Stimulated activated CD4-positive, alpha-beta T cell treated with anti-CD3 and anti-CD28 coated beads, TNF-alpha, amount 100 ng/mL, for 48 hours (primary cell): ENCODE data around the gene NOP9.
A peak's percentile ranks its signal among the peaks of the same experiment; 100 is the strongest.

Experiments used
- DNase-seq, 3 donors: peaks; one replicate each; pipeline ENCODE4 v3.0.0-alpha.2; 2020; ENCODE audit warnings: low read depth in 3 of 3

Gene NOP9

GRCh38 chr14:24280797-24281460 is 18.7 kb upstream of the NOP9 start:
- no peak for DNase-seq

GRCh38 chr14:24281636-24282035 is 18.0 kb upstream of the NOP9 start:
- DNase-seq, result no peak

DNA sequence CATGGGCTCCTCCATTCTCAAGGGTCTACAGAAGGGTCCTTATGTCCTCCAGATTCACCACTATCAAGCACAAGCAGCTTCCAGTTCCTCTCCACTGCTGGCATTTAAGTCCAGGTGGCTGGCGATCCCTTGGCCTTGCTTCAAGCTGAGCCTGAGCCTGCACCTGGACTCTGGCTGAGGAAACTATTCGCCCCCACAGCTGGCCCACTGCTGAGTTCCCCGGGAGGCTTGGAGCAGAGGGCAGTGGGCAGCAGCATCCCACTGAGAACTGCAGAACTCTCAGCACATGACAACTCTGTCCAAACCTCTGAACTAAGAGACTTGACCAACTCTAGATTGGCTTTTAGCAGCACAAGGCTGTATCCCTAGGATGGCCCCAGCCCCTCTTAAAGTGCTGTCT is 16.9 kb upstream of the NOP9 start:
- DNase-seq, result no peak

DNA sequence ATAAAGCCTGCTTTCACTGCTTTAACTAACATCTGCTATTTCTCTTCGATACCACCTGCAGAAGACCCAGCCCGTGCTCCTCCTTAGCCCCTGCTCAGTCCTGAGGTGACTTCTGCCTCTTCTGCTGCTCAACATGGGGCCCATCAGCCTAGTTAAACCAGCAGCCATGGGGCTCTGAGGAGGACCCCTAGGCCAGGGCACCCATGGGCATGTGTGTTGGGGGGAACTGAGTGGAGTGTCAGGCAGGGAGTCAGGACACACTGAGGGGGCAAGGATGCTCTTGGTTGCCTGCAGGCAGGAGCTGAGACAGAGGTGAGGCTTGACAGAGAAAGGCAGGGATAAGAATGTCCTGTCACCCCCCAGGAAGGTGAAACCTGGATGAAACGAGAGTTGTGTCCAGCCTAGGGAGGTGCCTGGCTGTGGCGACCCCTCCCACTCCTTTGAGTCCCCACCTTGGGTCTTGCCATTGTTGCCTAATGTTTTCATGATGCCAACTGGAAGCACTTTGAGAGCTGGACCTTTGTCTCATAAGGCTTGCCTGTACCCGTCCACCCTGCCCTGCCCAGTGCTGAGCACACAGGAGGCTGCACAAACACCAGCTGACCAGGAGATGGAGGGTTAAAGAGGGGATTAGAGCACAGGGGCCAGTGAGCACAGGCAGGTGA is 15.7 kb upstream of the NOP9 start:
- DNase-seq, result no peak

- DNase-seq, result no peak
Measured at GRCh38 chr14:24284501-24285035, 15.1 kb upstream of the NOP9 start.

- DNase-seq, result no peak
Measured at GRCh38 chr14:24285351-24285750, 14.3 kb upstream of the NOP9 start.

GRCh38 chr14:24286996-24287395 is 12.7 kb upstream of the NOP9 start:
- DNase-seq, result no peak

GRCh38 chr14:24289649-24290280 is 9.9 kb upstream of the NOP9 start:
- DNase-seq, result peak; percentile 46 to 76 (median 51)

- DNase-seq, result no peak
Measured at GRCh38 chr14:24290746-24291145, 8.9 kb upstream of the NOP9 start.

GRCh38 chr14:24291446-24292117 is 8.1 kb upstream of the NOP9 start:
- no peak for DNase-seq

DNA sequence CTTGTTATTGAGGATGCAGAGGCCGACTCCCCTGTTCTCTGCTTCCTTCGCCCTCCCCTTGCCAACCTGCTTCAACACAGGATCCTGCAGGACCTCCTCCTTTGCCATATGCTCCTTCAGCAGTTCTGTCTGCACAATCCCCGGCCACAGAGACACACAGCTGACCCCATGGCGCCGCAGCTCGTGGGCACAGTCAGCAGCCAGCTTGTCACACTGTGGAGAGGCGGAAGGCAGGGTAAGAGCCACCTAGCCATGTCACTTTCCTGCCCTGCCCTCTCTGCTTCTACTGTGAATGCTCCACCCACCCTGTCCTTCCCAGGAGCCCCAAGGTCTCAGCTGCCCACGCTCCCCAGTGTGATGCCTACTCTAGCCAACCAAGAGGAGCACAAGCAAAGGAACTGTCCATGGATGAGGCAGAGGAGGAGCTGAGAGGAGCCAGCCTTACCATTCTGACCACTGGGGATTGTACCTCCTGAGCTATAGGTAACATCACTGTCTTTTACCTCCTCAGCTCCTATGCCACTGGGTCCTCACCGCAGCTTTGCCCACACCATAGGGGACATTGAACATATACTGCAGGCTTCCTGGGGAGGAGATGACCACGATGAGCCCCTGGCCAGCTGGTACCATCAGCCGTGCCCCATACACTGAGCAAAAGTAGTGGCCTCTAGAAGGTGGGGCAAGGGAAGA is 7.4 kb upstream of the NOP9 start:
- DNase-seq, result no peak

DNA sequence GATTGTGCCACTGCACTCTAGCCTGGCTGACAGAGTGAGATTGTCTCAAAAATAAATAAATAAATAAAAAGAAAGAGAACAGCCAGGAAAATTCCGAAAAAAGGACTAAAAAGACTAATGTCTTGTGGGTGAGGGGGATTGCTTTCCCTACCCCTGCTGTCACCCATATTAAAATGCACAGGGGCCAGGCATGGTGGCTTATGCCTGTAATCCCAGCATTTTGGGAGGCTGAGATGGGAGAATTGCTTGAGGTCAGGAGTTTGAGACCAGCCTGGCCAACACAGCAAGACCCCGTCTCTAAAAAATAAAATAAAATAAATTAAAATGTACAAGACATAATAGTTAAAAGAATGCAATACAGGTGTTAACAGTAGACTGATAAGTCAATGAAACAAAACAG is 6.1 kb upstream of the NOP9 start:
- DNase-seq, result no peak

DNA sequence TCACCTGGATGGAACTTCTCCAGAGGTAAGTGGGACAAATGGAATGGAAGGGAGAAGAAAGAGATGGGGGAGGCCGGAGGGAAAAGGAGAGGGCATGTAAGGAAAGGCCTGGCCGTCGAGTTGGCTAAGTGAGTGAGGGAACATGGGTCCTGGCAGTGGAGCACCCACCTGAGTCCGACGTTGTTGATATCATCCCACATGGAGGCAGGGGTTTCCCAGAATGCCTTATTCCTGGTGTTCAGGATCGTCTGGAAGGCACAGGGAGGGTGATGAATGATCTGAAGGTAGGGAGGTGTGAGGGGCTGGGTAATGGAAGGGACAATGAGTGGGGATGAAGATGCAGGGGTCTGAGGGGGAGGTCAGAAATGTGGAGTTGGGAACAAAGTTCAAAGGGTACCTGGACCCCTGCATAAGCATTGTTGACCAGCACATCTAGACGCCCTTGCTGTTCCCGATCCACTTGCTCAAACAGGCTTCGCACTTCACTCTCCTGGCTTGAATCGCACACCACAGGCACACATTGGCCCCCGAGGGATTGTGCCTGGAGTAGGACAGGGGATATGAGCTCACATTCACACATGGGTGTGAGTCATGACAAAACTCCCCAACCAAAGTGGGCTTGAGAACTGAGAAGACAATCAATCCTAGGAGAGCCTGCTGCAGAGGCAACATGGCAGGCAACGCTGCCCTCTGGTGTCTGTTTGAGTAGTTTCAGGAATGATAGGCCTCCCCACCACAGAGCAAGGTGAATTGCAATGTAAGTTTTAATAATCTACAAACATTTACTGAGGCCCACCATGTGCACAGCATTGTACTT is 3.1 kb upstream of the NOP9 start:
- DNase-seq, result peak; percentile 57 to 65 (median 61)

GRCh38 chr14:24297190-24297964 is 2.3 kb upstream of the NOP9 start:
- DNase-seq, result no peak

DNA sequence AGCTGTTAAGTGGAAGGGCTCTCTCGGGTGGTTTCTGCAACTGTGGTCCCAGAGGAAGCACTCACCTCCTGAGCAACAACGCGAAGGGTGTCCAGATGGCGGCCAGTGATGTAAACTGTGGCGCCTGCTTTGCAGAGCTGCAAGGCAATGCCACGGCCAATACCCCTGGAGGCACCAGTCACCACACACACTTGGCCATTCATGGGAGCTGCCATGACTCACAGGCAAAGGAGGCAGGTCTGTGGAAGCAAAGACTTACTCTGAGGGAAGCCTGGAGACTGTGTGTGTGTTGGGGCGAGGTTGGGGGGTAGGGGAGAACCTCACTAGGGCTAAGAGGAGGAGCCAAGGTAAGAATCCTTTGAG is 777 bp upstream of the NOP9 start:
- DNase-seq, result no peak

- DNase-seq, result no peak
Measured at GRCh38 chr14:24300326-24300980, 803 bp downstream of the NOP9 start.

- DNase-seq, result no peak
Measured at GRCh38 chr14:24304019-24304387, 4.4 kb downstream of the NOP9 start.

DNA sequence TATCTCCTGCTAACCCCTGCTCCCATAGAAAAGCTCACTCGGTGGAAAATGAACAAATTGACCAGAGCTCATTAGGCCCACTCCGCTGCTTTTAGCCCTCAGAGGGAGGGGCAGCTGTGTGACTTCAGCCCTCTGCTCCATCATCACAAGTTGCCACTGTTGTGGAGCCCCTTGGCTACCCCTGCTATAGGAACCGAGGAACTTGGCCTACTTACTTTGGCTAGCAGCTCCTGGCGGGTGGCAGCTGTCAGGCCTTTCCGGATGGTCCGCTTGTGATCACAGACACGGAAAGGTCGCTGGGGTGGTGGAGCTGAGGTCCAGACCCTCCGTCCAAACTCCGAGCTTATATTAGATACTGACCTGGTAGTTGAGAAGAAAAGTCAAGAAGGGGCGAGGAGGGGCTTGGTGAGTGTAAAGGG is 7.5 kb downstream of the NOP9 start:
- DNase-seq, result no peak

DNA sequence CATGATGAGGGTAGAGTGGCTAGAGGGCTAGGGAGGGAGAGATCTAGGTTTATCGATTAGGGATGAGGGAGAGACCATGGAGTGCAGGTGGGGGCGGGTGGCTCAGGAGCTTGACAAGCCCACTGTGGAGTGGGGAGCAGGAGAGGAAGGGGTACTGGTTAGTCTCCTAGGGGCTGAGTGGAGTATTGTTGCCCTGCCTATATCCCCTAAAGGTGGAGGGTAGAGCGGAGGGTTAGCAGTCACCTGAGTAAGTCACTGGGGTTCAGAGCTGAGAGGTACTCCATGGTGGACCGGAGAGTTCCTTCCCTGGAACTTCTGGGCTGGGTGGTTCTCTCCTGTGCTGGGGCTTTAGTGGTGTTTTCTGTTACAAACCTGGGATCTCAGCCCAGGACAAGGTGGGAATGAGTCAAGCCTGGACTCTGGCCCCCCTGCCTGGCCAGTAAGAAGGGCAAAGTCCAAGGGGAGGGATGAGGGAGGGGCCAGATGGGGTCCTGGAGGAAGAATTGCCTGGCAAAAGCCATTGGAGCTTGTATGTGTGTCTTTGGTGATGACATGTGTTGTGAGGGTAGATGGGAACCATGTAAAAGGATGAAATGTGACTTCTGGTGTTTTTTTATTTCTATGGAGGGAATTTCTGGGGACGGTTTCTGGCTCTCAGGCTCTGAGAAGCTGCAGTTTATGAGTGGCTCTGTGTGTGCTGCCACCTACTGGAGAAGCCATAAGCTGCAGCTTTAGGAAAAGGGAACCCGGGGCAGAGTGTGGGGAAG is 8.1 kb downstream of the NOP9 start, which contains the start of gene CIDEB:
Gene CIDEB (minus strand): TSS at position 403 of the 767 bp plus-strand sequence. CDS start 119 bp downstream, at position 284.
- DNase-seq, result peak; percentile 19 to 44 (median 43)
